K562 (cell line): Measurements from ENCODE around the gene PLCD1. TPM values are rescaled to one million over a fixed set of nuclear protein-coding genes. Genes with fewer than 3 reads are reported as not detected.

Source experiments
- ATAC-seq: fragments of 200-7000 bp; cut with Tn5 transposase; 3 replicates; pipeline ENCODE4 v1.9.1; 2020; ENCODE audit warnings: moderate library complexity
- BruUV-seq: library from RNA; stranded (reverse); fragments of 400-500 nt; replicated peaks from 2 replicates; lab custom pipeline; 2021; lab: Mats Ljungman, UMichigan
- CTCF ChIA-PET: fragments of 300-600 bp; formaldehyde crosslinking; extraction: SDS; loops from one replicate; lab custom pipeline; 2021; ENCODE audit warnings: low intra/inter-chr PET ratio; lab: Yijun Ruan, JAX
- POLR2A ChIA-PET: fragments of 300-600, 350-650 bp; sonication (Branson Sonifier 250); formaldehyde crosslinking; extraction: SDS; loops from one replicate; lab custom pipeline; 2021; ENCODE audit warnings: antibody characterized with exemption, inconsistent platforms; lab: Yijun Ruan, JAX
- DNase-seq, 4 experiments: peaks; one replicate each; pipeline versions ENCODE4 v3.0.0 to v3.0.0-alpha.2; 2011 to 2018; ENCODE audit warnings: low spot score in 3 of 4, mixed read lengths in 3 of 4; ENCODE audit errors: extremely low read depth in 1 of 4
- FAIRE-seq: peaks from 2 replicates; lab custom pipeline; 2011; peaks lifted over from hg19 to GRCh38; lab: Jason Lieb, UNC
- H2AFZ ChIP-seq: 2 replicates; pipeline ENCODE4 v1.6.0; 2011; ENCODE audit warnings: low read depth, low read length, control low read depth, inconsistent platforms
- H3K27ac ChIP-seq: fragments of 200-600 bp; 3 replicates; pipeline ENCODE4 v1.8.0; 2011; ENCODE audit warnings: low read depth, mild to moderate bottlenecking, control low read depth, inconsistent platforms, low read length, moderate library complexity, mixed read lengths; ENCODE audit errors: extremely low read depth
- H3K27me3 ChIP-seq, 2 experiments: fragments of 300-600 bp in 1 of 2; 2 replicates in 1 of 2; 3 replicates in 1 of 2; pipeline versions ENCODE4 v1.6.0 to v1.8.0; 2011; ENCODE audit warnings: inconsistent platforms in 2 of 2, low read length in 2 of 2, mild to moderate bottlenecking in 1 of 2, mixed read lengths in 1 of 2, moderate library complexity in 1 of 2; ENCODE audit not compliant: control insufficient read depth in 2 of 2, insufficient read depth in 2 of 2
- H3K36me3 ChIP-seq: fragments of 300-600 bp; 3 replicates; pipeline ENCODE4 v1.8.0; 2011; ENCODE audit warnings: mild to moderate bottlenecking, low read length, inconsistent platforms; ENCODE audit not compliant: control insufficient read depth, insufficient read depth
- H3K4me1 ChIP-seq, 2 experiments: fragments of 200-600 bp in 1 of 2; replicated peaks in 1 of 2; 2 replicates in 1 of 2; 3 replicates in 1 of 2; pipeline versions ENCODE4 v1.5.1 to v1.8.0; 2011; ENCODE audit warnings: inconsistent platforms in 2 of 2, low read length in 2 of 2, mild to moderate bottlenecking in 1 of 2, mixed read lengths in 1 of 2, moderate library complexity in 1 of 2; ENCODE audit not compliant: control insufficient read depth in 2 of 2, insufficient read depth in 2 of 2
- H3K4me2 ChIP-seq: 2 replicates; pipeline ENCODE4 v1.6.1; 2011; ENCODE audit warnings: low read length, control low read depth, inconsistent platforms, mixed read lengths; ENCODE audit not compliant: insufficient read depth
- H3K4me3 ChIP-seq: fragments of 200-600 bp; sonication (generic), shearing (Covaris generic); 2 replicates; pipeline ENCODE4 v1.5.1; 2016; ENCODE audit warnings: control low read depth, inconsistent platforms
- H3K79me2 ChIP-seq: fragments of 200-600 bp; 3 replicates; pipeline ENCODE4 v1.8.0; 2011; ENCODE audit warnings: low read length, inconsistent platforms; ENCODE audit not compliant: control insufficient read depth, insufficient read depth
- H3K9ac ChIP-seq, 2 experiments: 2 replicates each; pipeline versions ENCODE4 v1.6.0 to v1.6.1; 2011; ENCODE audit warnings: low read depth in 2 of 2, low read length in 2 of 2, control low read depth in 1 of 2, inconsistent platforms in 1 of 2, mild to moderate bottlenecking in 1 of 2, mixed read lengths in 1 of 2; ENCODE audit not compliant: insufficient read depth in 1 of 2
- H3K9me1 ChIP-seq: one replicate; pipeline ENCODE4 v1.6.0; 2011; ENCODE audit warnings: inconsistent platforms, mild to moderate bottlenecking, low read length, moderate library complexity; ENCODE audit not compliant: control insufficient read depth, insufficient read depth
- H3K9me3 ChIP-seq: replicated peaks from 2 replicates; pipeline ENCODE4 v1.5.1; 2011; ENCODE audit warnings: low read depth, low read length, inconsistent platforms; ENCODE audit not compliant: control insufficient read depth, insufficient read depth
- H4K20me1 ChIP-seq: replicated peaks from 2 replicates; pipeline ENCODE4 v1.6.1; 2011; ENCODE audit warnings: low read length, inconsistent platforms, mixed read lengths; ENCODE audit not compliant: control insufficient read depth, insufficient read depth
- ASH1L ChIP-seq: fragments of 450-650 bp; IDR thresholded peaks from 2 replicates; pipeline ENCODE4 v1.6.1; 2018; ENCODE audit warnings: borderline replicate concordance, mild to moderate bottlenecking, low read depth; ENCODE audit not compliant: partially characterized antibody
- CBFA2T2 ChIP-seq: fragments of 450-650 bp; conservative IDR thresholded peaks from 2 replicates; pipeline ENCODE4 v1.6.1; 2017; ENCODE audit warnings: mild to moderate bottlenecking
- CHAMP1 ChIP-seq: fragments of 450-650 bp; IDR thresholded peaks from 2 replicates; pipeline ENCODE4 v1.6.1; 2016; ENCODE audit warnings: mild to moderate bottlenecking
- DMBX1 ChIP-seq: fragments of 250-450 bp; sonication (Bioruptor Pico); IDR thresholded peaks from 2 replicates; pipeline ENCODE4 v1.8.0; 2022; ENCODE audit warnings: inconsistent platforms, mild to moderate bottlenecking, moderate library complexity, borderline replicate concordance
- MLLT1 ChIP-seq, 2 experiments: fragments of 450-650 bp; IDR thresholded peaks; 2 replicates each; pipeline ENCODE4 v1.6.1; 2016
- PTBP1 ChIP-seq: fragments of 200-400 bp; formaldehyde crosslinking; IDR thresholded peaks from 2 replicates; pipeline ENCODE4 v1.6.1; 2017; ENCODE audit warnings: low read depth, low read length
- PTRF ChIP-seq: fragments of 450-650 bp; IDR thresholded peaks from 2 replicates; pipeline ENCODE4 v1.6.1; 2016; ENCODE audit warnings: mild to moderate bottlenecking, missing genetic modification characterization, missing compliant biosample characterization
- RBM34 ChIP-seq: fragments of 200-400 bp; formaldehyde crosslinking; IDR thresholded peaks from 2 replicates; pipeline ENCODE4 v1.6.1; 2018; ENCODE audit warnings: low read length, borderline replicate concordance; ENCODE audit not compliant: insufficient read depth
- SMAD1 ChIP-seq: fragments of 150-350 bp; IDR thresholded peaks from 2 replicates; pipeline ENCODE4 v1.6.1; 2014; ENCODE audit warnings: low read length, low read depth; ENCODE audit not compliant: partially characterized antibody
- SMARCA4 ChIP-seq: fragments of 450-650 bp; IDR thresholded peaks from 2 replicates; pipeline ENCODE4 v1.6.1; 2016
- SMARCC2 ChIP-seq: fragments of 450-650 bp; IDR thresholded peaks from 2 replicates; pipeline ENCODE4 v1.6.1; 2017; ENCODE audit warnings: antibody characterized with exemption, moderate library complexity, mild to moderate bottlenecking, low read depth
- TARDBP ChIP-seq: fragments of 450-650 bp; IDR thresholded peaks from 2 replicates; pipeline ENCODE4 v1.6.1; 2016
- ZNF184 ChIP-seq: sonication (generic); formaldehyde crosslinking; IDR thresholded peaks from 2 replicates; pipeline ENCODE4 v1.5.0; 2020; ENCODE audit warnings: missing genetic modification reagents
- ZNF717 ChIP-seq: fragments of 250-450 bp; sonication (Bioruptor Pico); IDR thresholded peaks from 2 replicates; pipeline ENCODE4 v1.5.0; 2021
- WGBS: fragments of 100-300 bp; shearing (Covaris generic); methylation state at CpG from one replicate; pipeline ENCODE4 v1.1.6; 2016; ENCODE audit warnings: low coverage, mixed read lengths; ENCODE audit not compliant: insufficient coverage; ENCODE audit errors: missing lambda C conversion rate; 5-methylcytosine and 5-hydroxymethylcytosine counted together
- in situ Hi-C: fragments of 300-500 bp; cut with MboI; formaldehyde crosslinking; loops from 4 replicates; pipeline ENCODE4 v1.15.0; 2018; ENCODE audit warnings: inconsistent platforms, mixed read lengths
- intact Hi-C: fragments of 100-400 bp; cut with micrococcal nuclease; formaldehyde crosslinking; loops from 2 replicates; pipeline ENCODE4 v1.14.2; 2022
- polyA plus RNA-seq, 8 experiments: library from polyadenylated mRNA; depleted of rRNA in 4 of 8; stranded (reverse) in 5 of 8; unstranded in 3 of 8; fragments of >200 nt; fragmentation: Nextera tagmentation in 2 of 8; fragmentation: Illumina TruSeq in 1 of 8; extraction: Ambion mirVana in 2 of 8; extraction: Trizol in 1 of 8; gene quantifications; 2 replicates each; pipeline versions ENCODE4 v1.2.1 to v1.2.3, GENCODE V29; 2011 to 2014; ENCODE audit warnings: inconsistent platforms in 1 of 8, missing spikeins in 1 of 8
- total RNA-seq, 7 experiments: library from RNA; depleted of rRNA in 6 of 7; stranded (reverse); fragments of >200 nt in 6 of 7; fragmentation: Illumina TruSeq in 2 of 7; extraction: Trizol in 2 of 7; gene quantifications; 2 replicates each; pipeline versions ENCODE4 v1.2.1 to v1.2.3, GENCODE V29; 2011 to 2021; ENCODE audit warnings: low replicate concordance in 1 of 7

Gene PLCD1
- total and polyA plus RNA-seq, 9 of the 15 experiments (the other 6 are each of a cell fraction or from before 2014, with no cell fraction given): 5.4 to 209 (median 116) TPM

DNA sequence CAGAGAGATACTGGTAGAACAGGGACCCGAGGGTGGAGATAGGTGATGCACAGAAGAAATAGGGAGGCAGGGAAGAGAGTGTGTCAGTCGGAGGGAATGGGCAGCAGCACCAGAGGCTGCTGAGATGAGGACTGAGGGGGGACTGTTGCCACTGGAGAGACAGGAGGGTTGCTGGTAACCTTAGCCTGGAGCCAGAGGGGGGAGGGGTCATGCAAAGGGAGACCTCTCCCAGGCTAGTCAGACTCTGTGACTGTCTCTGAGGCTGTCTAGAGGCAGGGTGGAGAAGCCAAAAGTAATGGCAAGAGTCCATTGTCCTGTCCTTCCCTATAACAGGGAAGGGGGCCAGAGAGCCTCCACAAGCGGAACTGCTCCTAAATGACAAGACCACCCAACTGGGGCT lies 7.5 kb upstream of the PLCD1 start:
- WGBS: 10% methylated on average over 3 of the region's 3 CpGs
- Histone ChIP-seq H3K4me3 (no peak overlapping the region), H3K4me2 (no peak overlapping the region), H2AFZ (no peak overlapping the region), H4K20me1 (no peaks in the 10 kb centered on the region), H3K36me3 (no peaks in the 10 kb centered on the region), H3K27me3 (peaks cover 11 to 42% of the 10 kb centered on the region in 2 experiments; a peak in 4 of 5 replicates), H3K9me3 (no peaks in the 10 kb centered on the region), H3K9me1 (no peaks in the 10 kb centered on the region), H3K4me1 (peaks cover 4 to 9% of the 10 kb centered on the region in 2 experiments; a peak in 4 of 5 replicates), H3K9ac (no peak overlapping the region), H3K79me2 (no peaks in the 10 kb centered on the region), H3K27ac (no peak overlapping the region)
- ATAC-seq (no peak), DNase-seq (no peak), FAIRE-seq (no peak)
- CTCF ChIA-PET: no interaction called here
- POLR2A ChIA-PET: interaction anchor here (0.7 kb wide), 2 partner anchors 82 to 94 kb away, joined by 3 read pairs; no protein-coding TSS in a partner anchor
- in situ Hi-C loops: no loop called here
- TF ChIP-seq SMAD1 (no peak), SMARCA4 (no peak), SMARCC2 (no peak), CBFA2T2 (no peak), DMBX1 (CRISPR knock-in tag) (no peak), ASH1L (no peak), ZNF717 (CRISPR knock-in tag) (no peak), TARDBP (no peak), ZNF184 (CRISPR knock-in tag) (no peak), CHAMP1 (no peak), RBM34 (no peak), PTRF (tag) (no peak), PTBP1 (no peak), MLLT1 (IDR thresholded peaks at IDR 0.05) (no peak)
- intact Hi-C loops: no loop called here
- no TSS peak for BruUV-seq
